ENCODE data around the gene LRRC74B. TPM values are rescaled to one million over a fixed set of nuclear protein-coding genes. Genes with fewer than 3 reads are reported as not detected.

Gene LRRC74B
- total RNA-seq, 1 experiment from 2014 or later, result not detected

- H3K4me3 ChIP-seq (ENCODE audit: low read length), result no peak overlapping the region
- no peaks in the 10 kb centered on the region for H4K20me1 ChIP-seq (ENCODE audit: low read length)
- H3K9me3 ChIP-seq (ENCODE audit: low read length), result no peaks in the 10 kb centered on the region
- H3F3A ChIP-seq (ENCODE audit: low read length, unreplicated experiment), result no peaks in the 10 kb centered on the region
- H3K4me1 ChIP-seq (ENCODE audit: insufficient read depth, low read length), result peaks cover 7% of the 10 kb centered on the region; the same call in 1 of the 2 replicates
- POLR2A ChIA-PET (ENCODE audit: unreplicated experiment), result no interaction called here
- H3K36me3 ChIP-seq (ENCODE audit: low read depth, low read length), result no peaks in the 10 kb centered on the region
- no peaks in the 10 kb centered on the region for H3K79me2 ChIP-seq (ENCODE audit: low read length)
- H2AFZ ChIP-seq (ENCODE audit: low read length), result no peak overlapping the region
- no TSS peak for BruUV-seq (replicated peaks)
- no peaks in the 10 kb centered on the region for H3K9me2 ChIP-seq (replicated peaks; ENCODE audit: low read length)
- CTCF ChIA-PET, result no interaction called here
- H3K4me2 ChIP-seq (ENCODE audit: low read length), result no peak overlapping the region
- no peak overlapping the region for H3K27ac ChIP-seq (ENCODE audit: low read length)
- DNase-seq (no peak), ATAC-seq (no peak)
- TF ChIP-seq EZH2phosphoT487 (IDR thresholded peaks at IDR 0.05; ENCODE audit: borderline replicate concordance, low read length) (no peak), CTCF (conservative IDR thresholded peaks at IDR 0.05; ENCODE audit: low read depth, low read length) (no peak), EZH2 (IDR thresholded peaks at IDR 0.05; ENCODE audit: low read length, unreplicated experiment) (no peak)
- intact Hi-C loops (cut with micrococcal nuclease), result no loop called here
- H3K9ac ChIP-seq (ENCODE audit: low read length), result no peak overlapping the region
- H3K27me3 ChIP-seq (ENCODE audit: low read length), result no peaks in the 10 kb centered on the region
These were observed 33.0 kb upstream of the LRRC74B start for GRCh38 chr22:21012446-21013407.

DNA sequence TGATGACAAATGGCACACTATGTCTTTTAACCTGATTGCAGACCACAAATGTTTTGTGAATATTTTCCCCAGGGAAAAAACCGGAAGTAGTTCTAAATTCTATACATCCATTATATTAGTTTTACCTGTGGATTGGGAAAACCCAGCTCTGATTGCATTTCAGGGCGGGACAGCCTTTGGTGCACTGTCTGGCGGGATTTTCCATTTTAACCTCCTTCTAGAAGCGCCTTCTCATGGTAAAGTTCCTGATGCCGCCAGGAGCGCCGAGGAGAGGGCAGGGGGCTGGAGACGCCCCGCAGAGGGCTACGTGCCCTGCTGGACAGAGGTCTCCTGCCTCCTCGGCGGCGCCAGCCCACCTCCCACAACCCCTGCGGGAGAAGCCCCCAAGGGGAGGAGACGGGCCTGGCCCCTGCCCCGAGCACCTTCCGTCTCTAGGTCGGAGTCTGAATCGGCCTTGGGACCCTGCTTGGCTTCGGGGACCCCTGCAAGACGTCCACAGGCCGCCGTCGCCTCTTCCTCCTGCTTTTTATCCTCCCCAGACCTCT is 32.0 kb upstream of the LRRC74B start:
- BruUV-seq (replicated peaks), result no TSS peak
- no peak overlapping the region for H3K4me2 ChIP-seq (ENCODE audit: low read length)
- H3K9me3 ChIP-seq (ENCODE audit: low read length), result no peaks in the 10 kb centered on the region
- no peaks in the 10 kb centered on the region for H3F3A ChIP-seq (ENCODE audit: low read length, unreplicated experiment)
- H3K27ac ChIP-seq (ENCODE audit: low read length), result no peak overlapping the region
- H3K4me3 ChIP-seq (ENCODE audit: low read length), result no peak overlapping the region
- no peaks in the 10 kb centered on the region for H3K79me2 ChIP-seq (ENCODE audit: low read length)
- H3K9ac ChIP-seq (ENCODE audit: low read length), result no peak overlapping the region
- no peak overlapping the region for H2AFZ ChIP-seq (ENCODE audit: low read length)
- ChIA-PET POLR2A (ENCODE audit: unreplicated experiment) (no interaction called here), CTCF (no interaction called here)
- H3K4me1 ChIP-seq (ENCODE audit: insufficient read depth, low read length), result peaks cover 7% of the 10 kb centered on the region; the same call in 1 of the 2 replicates
- TF ChIP-seq CTCF (conservative IDR thresholded peaks at IDR 0.05; ENCODE audit: low read depth, low read length), result no peak
- no peak for TF ChIP-seq EZH2phosphoT487 (IDR thresholded peaks at IDR 0.05; ENCODE audit: borderline replicate concordance, low read length)
- TF ChIP-seq EZH2 (IDR thresholded peaks at IDR 0.05; ENCODE audit: low read length, unreplicated experiment), result no peak
- no peaks in the 10 kb centered on the region for H3K36me3 ChIP-seq (ENCODE audit: low read depth, low read length)
- intact Hi-C loops (cut with micrococcal nuclease), result no loop called here
- H3K9me2 ChIP-seq (replicated peaks; ENCODE audit: low read length), result no peaks in the 10 kb centered on the region
- no peaks in the 10 kb centered on the region for H3K27me3 ChIP-seq (ENCODE audit: low read length)
- no peaks in the 10 kb centered on the region for H4K20me1 ChIP-seq (ENCODE audit: low read length)
- no peak for ATAC-seq
- no peak for DNase-seq

Data from PC-3 (cell line).